GM20431 (cell line): ENCODE data around the gene CPA4.

Experiments used
- in situ Hi-C: fragments of 300-500 bp; cut with MseI, MboI; formaldehyde crosslinking; loops from one replicate; pipeline ENCODE4 v1.15.0; 2020; ENCODE audit warnings: low sequenced_read_pairs; ENCODE audit not compliant: unreplicated experiment

Gene CPA4

GRCh38 chr7:130361681-130362080, 68.7 kb downstream of the CPA4 start:
- in situ Hi-C loops, result no loop called here

- in situ Hi-C loops, result no loop called here
These were observed 69.4 kb downstream of the CPA4 start for GRCh38 chr7:130362251-130362816.

DNA sequence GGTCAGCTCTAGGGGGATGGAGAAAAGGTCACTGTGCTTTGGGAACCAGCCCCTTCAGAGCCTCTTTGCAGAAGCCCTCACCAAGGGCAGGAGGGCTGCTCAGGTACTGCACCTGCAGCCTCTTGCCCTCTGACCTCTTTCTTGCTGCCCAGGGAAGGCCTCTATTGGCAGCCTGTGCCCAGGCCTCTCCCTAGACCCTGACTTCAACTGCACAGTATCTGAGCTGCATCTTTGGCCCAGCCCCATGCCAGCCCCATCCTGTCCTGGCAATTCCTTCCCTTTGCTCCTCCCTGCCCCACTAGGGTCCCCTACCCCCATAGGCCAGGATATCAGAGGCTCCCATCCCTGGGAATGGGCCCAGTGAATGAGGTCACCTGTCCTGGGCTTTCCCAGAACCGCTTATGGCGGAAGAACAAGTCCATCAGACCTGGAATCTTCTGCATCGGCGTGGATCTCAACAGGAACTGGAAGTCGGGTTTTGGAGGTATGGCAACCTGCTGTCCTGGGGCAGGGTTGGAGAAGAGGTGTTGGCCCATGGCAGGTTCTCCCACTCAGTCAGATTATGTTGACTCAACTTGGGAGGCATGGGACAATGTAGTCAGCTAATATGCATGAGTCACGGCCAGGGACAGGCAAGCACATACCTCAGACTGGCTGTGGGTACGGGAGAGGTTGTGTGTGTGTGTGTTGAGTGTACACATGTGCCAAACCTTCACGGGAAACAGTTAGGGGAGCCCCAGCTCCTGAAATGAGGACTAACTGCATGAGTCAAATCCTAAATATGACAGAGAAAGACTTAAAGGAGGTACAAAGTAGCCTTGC, 70.3 kb downstream of the CPA4 start:
- in situ Hi-C loops, result no loop called here

DNA sequence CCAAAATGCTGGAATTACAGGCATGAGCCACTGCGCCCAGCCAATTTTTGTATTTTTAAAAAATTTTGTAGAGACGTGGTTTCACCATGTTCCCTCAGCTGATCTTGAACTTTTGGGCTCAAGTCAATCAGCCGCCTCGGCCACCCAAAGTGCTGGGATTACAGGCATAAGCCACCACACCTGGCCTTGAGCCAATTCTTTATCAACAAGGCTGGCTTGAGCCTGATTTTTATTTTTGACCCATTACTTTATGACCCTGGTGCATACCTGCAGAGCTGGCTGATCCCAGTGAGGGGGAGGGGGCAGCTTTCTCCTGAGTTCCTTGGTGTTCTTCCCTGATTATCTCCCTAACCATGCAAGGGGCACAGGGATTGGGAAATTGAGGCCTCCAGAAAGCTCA, 71.5 kb downstream of the CPA4 start:
- in situ Hi-C loops, result no loop called here

DNA sequence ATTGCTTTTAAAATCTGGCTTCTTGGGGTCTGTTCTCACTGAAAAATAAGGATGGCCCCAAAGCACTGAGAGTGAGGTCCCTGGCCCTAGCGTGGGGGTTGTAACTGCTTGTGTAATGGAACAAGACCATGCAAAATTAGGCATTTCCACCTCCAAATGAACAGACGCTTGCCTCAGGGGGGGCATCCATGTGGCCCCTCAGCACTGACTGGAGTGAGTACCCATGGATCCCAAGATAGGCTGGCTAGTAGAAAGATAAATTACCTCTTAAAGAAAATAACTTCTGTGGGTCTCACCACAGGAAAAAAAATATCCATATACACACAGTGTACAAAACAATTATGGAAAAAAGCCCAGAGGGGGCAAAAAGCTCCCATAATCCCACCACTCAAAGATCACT, 72.1 kb downstream of the CPA4 start:
- in situ Hi-C loops, result no loop called here

- in situ Hi-C loops, result no loop called here
These were observed 72.8 kb downstream of the CPA4 start for GRCh38 chr7:130365511-130366441.

DNA sequence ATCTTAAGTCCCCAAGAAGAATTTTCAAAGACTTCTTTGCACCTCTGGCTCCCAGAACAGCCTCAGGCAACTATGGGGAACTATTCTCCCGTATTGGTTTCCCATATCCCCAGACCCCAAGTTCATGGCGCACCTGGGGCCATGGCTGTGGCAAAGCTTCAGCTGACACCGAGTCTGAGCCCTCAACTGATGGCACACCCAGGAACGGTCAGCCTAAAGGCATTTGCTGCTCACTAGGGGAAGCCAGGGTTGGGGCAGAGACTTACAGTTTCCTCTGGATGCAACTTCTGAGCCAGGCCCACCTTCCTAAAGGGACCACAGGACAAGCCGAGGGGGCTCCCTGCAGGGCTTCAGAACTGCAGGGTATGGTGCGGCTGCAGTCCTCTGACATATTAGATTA, 73.6 kb downstream of the CPA4 start:
- in situ Hi-C loops, result no loop called here

DNA sequence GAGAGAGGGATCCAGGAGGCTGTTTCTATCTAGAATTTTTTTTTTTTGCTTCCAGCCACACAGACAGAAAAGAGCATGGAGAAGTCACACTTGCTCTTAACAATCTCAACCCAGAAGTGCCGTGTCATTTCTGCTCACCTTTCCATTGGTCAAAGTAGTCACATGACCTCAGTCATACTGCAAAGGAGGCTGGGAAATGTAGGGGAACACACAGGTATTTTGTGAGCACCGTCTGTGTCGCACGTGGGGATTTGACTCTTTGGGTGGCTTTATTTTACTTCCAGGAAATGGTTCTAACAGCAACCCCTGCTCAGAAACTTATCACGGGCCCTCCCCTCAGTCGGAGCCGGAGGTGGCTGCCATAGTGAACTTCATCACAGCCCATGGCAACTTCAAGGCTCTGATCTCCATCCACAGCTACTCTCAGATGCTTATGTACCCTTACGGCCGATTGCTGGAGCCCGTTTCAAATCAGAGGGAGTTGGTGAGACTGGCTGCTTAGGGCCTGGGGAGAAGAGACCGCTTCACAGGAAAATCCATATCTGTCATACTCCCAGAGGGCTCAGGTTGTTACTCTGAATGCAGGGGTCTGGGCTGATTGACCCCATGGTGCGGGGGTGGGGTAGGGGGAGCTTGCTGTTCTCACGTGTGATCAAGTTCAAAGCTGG, 74.3 kb downstream of the CPA4 start:
- in situ Hi-C loops, result no loop called here

- in situ Hi-C loops, result no loop called here
These were observed 75.1 kb downstream of the CPA4 start for GRCh38 chr7:130367836-130368746.

- in situ Hi-C loops, result no loop called here
These were observed 76.2 kb downstream of the CPA4 start for GRCh38 chr7:130369110-130369711.

DNA sequence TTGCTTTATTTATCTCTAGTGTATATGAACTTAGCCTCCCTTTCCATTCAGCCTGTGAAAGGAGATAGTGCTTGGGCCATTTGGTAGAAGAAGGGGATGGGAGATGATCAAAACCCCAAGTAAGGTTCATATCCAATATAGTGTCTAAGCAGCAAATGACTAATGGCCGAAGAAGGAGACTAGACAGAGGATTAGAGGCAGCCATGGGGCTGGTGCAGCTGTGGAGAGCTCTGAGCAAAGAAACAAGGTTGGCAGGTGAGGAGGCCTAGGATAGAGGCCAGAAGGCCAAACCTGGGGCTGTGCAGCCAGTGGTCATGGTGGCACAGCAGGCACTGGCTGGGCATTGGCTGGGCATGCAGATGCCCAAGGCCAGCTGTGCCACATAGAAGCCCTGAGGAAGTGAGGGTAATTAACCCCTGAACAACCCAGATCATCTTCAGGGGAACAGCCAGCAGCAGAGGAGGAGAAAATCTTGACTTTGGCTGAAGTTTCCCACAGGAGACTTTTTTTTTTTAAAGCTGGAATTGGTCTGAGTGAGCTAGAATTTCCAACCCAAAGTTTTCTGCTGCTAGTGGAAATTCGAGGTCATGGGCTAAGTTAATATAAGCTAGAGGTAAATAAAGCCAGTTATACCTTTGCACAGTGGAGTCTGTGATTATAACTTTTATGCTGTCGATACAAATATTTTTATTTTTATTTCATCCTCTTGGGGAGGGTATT, 77.0 kb downstream of the CPA4 start:
- in situ Hi-C loops, result no loop called here

- in situ Hi-C loops, result no loop called here
These were observed 78.1 kb downstream of the CPA4 start for GRCh38 chr7:130371046-130371445.

DNA sequence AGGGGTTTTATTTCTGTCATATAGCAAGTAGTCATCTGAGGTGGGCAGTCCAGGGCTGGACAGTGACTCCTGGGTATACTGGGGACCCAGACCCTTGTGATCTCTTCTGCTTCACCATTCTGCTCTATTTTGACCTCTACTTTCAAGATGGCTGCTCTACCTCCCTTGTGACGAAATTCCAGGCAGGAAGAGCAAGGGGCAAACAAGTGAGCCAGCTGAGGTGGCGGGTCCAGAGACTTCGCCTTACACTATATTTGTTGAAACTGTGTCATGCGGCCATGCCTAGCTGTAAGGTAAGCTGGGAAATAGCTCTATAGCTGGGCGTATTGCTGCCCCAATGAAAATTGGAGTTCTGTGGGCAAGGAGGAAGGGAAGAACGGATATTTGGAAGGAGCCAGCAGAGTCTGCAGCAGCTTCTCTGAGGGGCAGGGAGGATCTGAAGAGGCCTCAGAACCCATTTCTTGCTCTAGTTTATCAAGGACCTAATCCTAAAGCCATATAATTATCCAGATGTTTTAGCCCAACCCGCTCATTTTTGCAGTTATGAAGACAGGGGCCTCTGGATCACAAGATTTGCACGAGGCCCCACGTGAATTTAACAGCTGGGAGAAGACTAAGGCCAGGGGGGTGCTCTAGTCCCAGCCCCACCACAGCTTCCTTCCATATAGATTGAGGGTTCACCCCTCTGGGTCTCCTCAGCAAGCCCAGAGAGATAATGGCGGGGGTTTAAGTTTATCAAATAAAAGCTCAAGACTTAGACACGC, 79.6 kb downstream of the CPA4 start:
- in situ Hi-C loops, result no loop called here
